Activated T-cell treated with anti-CD3 and anti-CD28 coated beads for 4 hours (primary cell): Measurements from ENCODE around the gene CASZ1.

Source experiments
- DNase-seq: peaks from one replicate; pipeline ENCODE4 v3.0.0-alpha.2; 2020

The CASZ1 gene, protein sequence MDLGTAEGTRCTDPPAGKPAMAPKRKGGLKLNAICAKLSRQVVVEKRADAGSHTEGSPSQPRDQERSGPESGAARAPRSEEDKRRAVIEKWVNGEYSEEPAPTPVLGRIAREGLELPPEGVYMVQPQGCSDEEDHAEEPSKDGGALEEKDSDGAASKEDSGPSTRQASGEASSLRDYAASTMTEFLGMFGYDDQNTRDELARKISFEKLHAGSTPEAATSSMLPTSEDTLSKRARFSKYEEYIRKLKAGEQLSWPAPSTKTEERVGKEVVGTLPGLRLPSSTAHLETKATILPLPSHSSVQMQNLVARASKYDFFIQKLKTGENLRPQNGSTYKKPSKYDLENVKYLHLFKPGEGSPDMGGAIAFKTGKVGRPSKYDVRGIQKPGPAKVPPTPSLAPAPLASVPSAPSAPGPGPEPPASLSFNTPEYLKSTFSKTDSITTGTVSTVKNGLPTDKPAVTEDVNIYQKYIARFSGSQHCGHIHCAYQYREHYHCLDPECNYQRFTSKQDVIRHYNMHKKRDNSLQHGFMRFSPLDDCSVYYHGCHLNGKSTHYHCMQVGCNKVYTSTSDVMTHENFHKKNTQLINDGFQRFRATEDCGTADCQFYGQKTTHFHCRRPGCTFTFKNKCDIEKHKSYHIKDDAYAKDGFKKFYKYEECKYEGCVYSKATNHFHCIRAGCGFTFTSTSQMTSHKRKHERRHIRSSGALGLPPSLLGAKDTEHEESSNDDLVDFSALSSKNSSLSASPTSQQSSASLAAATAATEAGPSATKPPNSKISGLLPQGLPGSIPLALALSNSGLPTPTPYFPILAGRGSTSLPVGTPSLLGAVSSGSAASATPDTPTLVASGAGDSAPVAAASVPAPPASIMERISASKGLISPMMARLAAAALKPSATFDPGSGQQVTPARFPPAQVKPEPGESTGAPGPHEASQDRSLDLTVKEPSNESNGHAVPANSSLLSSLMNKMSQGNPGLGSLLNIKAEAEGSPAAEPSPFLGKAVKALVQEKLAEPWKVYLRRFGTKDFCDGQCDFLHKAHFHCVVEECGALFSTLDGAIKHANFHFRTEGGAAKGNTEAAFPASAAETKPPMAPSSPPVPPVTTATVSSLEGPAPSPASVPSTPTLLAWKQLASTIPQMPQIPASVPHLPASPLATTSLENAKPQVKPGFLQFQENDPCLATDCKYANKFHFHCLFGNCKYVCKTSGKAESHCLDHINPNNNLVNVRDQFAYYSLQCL (N-terminal part only)

GRCh38 chr1:10796029-10796944, at the start of gene CASZ1:
CASZ1 (minus strand) TSS chr1:10796646; CDS start chr1:10693889, 102,757 bp downstream.
- no peak for DNase-seq

GRCh38 chr1:10843697-10844096, 47.3 kb upstream of the CASZ1 start:
- DNase-seq, result no peak

DNA sequence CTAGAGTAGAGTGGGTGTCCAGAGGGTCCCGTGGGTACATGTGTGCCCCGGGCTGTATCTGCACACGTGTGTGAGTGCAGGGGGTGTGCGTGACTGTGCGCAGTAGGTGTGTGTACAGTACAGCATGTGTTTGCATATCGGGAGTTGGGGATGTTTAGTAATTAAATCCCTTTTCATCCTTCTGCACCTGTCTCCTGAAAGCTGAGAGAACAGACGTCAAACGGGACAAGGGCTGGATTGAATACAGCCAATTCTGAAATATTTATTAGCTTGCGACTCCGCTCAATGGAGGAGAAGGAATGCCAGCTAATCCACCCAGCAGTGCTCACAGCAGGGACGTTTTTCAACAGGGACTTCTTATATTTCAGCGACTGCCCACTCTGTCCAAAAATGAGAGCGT, 44.7 kb upstream of the CASZ1 start:
- DNase-seq, result no peak

- DNase-seq, result no peak
Observed at GRCh38 chr1:10839188-10839770, 42.8 kb upstream of the CASZ1 start.

DNA sequence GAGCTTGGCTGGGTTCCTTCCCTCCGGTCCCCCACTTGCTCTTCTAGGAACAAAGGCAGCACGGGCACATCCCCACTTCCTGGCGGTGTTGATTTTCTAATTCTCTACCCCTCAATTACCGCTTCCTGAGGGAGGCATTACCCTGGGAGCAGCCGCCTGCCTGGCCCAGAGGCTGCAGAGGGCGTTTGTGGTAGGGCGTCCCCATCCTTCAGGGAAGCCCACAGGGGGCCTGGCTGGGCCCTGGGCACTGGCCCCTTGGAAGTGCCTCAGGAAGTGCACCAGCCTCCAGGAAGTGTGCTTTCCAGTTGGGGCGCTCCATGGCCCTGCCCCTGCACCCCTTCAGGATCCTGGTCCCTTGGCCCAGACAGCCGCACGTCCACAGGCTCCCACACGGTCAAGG, 42.1 kb upstream of the CASZ1 start:
- DNase-seq, result no peak

DNA sequence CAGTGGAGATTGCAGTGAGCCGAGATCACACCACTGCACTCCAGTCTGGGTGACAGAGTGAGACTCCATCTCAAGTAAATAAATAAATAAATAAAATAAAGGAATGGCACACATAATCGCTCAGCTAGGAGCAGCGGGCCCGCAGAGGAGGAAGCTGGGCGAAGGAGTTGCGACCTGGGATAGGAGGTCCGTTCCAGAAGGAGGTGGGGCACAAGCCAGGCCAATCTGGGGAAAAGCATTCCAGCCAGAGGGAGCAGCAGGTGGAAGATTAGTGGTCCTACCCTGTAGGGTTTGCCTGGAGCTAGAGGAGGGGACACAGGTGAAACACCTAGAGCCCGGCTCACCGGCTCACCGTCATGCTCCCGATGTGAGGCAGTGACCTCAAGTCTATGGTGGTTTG, 40.3 kb upstream of the CASZ1 start:
- no peak for DNase-seq

- no peak for DNase-seq
Observed at GRCh38 chr1:10835822-10836421, 39.5 kb upstream of the CASZ1 start.

GRCh38 chr1:10835421-10835820, 39.0 kb upstream of the CASZ1 start:
- DNase-seq, result no peak

GRCh38 chr1:10834770-10835412, 38.4 kb upstream of the CASZ1 start:
- DNase-seq, result no peak

DNA sequence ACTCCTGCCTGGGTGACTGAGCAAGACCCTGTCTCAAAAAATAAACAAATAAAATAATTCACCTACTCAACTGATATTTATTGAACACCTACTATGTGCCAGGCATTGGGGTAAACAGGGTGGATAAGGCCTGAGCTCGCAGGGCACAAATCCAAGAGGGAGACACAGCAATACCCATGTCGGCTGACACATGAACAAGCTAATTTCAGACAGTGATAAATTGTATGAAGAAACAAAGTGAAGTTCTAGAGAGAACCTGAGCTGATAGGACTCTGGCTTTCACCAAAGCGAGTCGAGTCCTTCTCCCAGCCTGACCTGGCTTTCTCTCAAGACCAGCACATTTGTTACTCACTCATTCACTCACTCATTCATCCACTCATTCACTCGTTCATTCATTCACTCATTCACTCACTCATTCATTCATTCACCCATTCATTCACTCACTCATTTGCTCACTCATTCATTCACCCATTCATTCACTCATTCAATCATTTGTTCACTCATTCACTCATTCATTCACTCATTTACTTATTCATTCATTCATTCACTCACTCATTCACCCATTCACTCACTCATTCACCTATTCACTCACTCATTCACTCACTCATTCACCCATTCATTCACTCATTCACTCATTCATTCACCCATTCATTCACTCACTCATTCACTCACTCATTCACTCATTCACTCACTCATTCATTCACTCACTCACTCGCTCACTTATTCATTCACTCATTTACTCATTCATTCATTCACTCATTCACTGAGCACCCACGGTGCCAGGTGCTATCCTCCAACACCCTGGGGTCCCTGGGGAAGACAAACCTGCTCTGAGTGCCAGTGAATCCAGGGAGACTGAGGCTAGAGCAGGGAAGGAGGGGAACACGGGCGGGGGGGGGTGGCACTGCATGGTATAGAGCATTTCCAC, 37.4 kb upstream of the CASZ1 start:
- no peak for DNase-seq

DNA sequence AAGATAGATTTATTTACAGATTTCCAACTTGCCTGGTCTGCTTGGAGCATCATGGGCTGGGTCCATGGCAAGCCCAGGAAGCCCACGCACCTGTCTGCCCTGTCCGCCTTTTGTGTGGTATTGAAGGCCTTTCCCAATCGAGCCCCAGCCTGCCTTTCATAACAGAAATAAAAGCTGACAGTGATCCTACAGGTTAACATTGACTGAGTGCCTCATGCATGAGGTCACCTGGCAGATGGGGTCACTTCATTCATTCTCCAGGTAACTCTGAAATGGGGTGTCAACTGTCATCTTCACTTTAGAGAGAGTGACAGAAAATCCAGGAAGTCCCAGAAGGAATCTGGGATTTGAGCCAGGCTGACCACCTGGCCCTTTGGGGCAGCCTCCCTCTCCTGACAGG, 36.3 kb upstream of the CASZ1 start:
- no peak for DNase-seq

GRCh38 chr1:10830961-10831668, 34.7 kb upstream of the CASZ1 start:
- DNase-seq, result no peak

GRCh38 chr1:10829965-10830515, 33.6 kb upstream of the CASZ1 start:
- no peak for DNase-seq

- DNase-seq, result no peak
Observed at GRCh38 chr1:10829067-10829818, 32.8 kb upstream of the CASZ1 start.

DNA sequence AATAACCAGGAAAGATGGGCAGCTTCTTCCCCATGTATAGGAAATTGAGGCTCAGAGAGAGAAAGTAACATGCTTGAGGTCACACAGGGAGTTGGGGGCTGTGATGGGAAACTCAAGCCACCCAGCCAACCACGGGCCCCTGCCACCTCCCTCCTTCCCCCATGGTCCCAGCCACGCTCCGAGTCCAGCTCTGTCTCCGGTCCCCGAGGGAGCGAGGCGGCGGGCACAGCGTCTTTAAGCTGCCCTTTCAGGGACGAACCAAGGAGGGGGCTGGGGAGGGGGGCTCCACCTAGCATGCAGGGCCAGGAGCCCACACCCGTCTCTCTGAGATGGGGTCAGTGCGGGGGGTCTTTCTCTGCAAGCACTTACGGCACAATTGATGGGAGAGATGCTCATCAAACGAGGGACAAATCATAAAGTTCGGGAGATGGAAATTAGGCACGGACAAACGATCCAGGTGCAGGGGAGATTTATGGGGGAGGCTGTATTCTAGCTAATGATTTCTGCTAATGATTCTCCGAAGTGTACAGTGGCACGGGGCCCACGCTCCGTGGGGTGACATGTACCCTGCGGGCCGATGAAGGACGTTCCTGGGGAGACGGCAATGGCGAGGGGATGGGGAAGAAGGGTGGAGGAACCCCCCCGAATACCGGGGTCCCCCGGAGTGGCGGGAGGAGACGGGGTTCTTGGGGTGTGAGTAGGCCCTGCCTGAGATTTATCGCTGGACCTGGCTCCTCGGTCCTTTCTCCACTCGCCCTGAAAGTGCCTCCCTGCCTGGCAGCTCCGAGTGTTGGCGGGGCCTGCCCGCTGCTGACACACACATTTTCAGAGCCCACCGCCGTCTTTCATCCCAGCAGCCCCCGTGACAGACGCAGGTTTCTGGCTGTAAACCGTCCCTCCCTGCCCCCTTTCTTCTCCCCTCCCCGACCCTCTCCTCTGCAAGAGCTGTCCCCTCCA, 31.2 kb upstream of the CASZ1 start:
- DNase-seq, result no peak

DNA sequence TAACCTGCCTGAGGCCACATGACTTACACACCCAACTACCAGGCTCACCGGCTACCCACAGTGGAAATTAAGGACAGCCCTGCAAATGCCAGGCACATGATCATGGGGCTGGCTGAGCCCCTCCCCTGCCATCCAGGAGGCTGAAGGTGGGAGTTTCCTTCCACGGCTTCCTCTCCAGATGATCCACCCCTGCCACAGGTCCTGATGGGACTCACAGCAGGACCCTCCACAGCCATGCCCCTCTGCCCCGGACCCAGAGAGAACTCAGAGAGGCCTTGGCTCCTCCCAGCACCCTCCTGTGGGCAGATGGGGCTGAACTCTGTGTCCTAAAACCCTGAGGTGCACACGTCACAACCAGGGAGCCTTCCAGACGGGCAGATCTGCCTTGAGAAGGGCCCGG, 29.1 kb upstream of the CASZ1 start:
- no peak for DNase-seq
